Stimulated activated naive CD8-positive, alpha-beta T cell treated with anti-CD3 and anti-CD28 coated beads, Interleukin-15, Interleukin-2, amounts not matched to agents 100 U/mL and 50 U/mL, for 24 hours (primary cell): ENCODE data around the gene GNA14.
"Not testable (repeated sequence)": the region's sequence is repeated elsewhere in the genome, so short reads cannot be mapped to it uniquely, and the experiment has no call there.

Experiments
- ATAC-seq: fragments of 150-1000 bp; cut with Tn5 transposase; one replicate; pipeline ENCODE4 v1.10.0; 2021
- DNase-seq: peaks from one replicate; pipeline ENCODE4 v3.0.0; 2021

The GNA14 gene

GRCh38 chr9:77648234-77649108 is at the start of gene GNA14:
GNA14 (minus strand) TSS chr9:77648322; CDS start chr9:77647793, 529 bp downstream.
- ATAC-seq (no peak), DNase-seq (peak; percentile 14)

- no peak for ATAC-seq
- DNase-seq: no peak
Observed at GRCh38 chr9:77697238-77697984, 49.3 kb upstream of the GNA14 start.

DNA sequence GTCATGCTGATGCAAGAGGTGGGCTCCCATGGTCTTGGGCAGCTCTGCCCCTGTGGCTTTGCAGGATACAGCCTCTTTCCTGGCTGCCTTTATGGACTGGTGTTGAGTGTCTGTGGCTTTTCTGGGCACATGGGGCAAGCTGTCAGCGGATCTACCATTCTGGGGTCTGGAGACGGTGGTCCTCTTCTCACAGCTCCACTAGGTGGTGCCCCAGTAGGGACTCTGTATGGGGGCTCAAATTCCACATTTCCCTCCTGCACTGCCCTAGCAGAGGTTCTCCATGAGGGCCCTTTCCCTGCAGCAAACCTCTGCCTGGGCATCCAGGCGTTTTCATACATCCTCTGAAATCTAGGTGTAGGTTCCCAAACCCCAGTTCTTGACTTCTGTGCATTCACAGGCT is 42.6 kb upstream of the GNA14 start:
- DNase-seq, ATAC-seq: not testable (repeated sequence)

GRCh38 chr9:77690119-77690518 is 42.0 kb upstream of the GNA14 start:
- not testable (repeated sequence) for DNase-seq, ATAC-seq

DNA sequence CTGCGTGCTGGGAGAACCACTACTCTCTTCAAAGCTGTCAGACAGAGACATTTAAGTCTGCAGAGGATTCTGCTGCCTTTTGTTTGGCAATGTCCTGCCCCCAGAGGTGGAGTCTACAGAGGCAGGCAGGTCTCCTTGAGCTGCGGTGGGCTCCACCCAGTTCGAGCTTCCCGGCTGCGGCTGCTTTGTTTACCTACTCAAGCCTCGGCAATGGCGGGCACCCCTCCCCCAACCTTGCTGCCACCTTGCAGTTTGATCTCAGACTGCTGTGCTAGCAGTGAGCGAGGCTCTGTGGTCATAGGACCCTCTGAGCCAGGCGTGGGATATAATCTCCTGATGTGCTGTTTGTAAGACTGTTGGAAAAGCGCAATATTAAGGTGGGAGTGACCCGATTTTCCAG is 39.6 kb upstream of the GNA14 start:
- not testable (repeated sequence) for ATAC-seq, DNase-seq

DNA sequence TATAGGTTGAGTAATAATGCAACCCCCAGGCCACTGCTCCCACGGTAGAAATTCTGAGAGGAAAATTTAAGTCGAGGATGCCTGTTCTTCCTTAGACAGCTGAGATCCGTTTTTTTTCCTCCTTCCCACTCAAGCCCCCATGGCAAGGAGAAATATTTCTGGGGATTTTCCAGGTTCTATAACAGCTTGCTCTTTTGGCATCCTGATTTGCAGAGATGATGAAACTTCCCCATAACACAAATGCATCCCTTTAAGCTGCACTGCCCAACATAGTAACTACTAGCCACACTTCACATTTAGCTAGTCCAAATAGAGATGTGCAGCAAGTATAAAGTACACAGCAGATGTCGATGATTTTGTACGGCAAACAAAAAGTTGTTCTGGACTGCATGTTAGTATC is 32.5 kb upstream of the GNA14 start:
- DNase-seq (no peak), ATAC-seq (no peak)

GRCh38 chr9:77679661-77680368 is 31.7 kb upstream of the GNA14 start:
- no peak for DNase-seq
- no peak for ATAC-seq

DNA sequence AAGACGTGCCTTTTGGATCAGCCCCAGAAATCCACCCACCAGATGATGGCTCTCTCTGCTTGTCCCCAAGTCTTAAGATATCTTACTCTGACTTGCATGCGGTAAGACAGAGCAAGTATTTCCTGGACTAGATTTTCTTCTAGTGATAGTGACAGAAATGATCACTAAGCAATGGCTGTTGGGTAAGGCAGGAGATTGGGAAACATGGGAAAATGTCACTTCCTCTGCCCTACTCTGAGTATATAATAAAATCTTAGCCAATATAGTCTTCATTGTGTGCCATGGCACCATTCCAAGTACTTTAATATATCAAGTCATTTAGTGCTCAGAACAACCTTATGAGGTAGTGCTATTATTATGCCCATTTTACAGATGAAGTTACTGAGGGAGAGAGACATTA is 31.0 kb upstream of the GNA14 start:
- no peak for ATAC-seq
- DNase-seq: no peak

GRCh38 chr9:77677957-77678535 is 29.9 kb upstream of the GNA14 start:
- DNase-seq: no peak
- no peak for ATAC-seq

- DNase-seq (no peak), ATAC-seq (no peak)
Observed at GRCh38 chr9:77677397-77677796, 29.3 kb upstream of the GNA14 start.

- DNase-seq: no peak
- ATAC-seq: no peak
Observed at GRCh38 chr9:77673941-77674791, 26.0 kb upstream of the GNA14 start.

- ATAC-seq: no peak
- no peak for DNase-seq
Observed at GRCh38 chr9:77672183-77672582, 24.1 kb upstream of the GNA14 start.

- no peak for DNase-seq
- ATAC-seq: no peak
Observed at GRCh38 chr9:77667151-77667550, 19.0 kb upstream of the GNA14 start.

DNA sequence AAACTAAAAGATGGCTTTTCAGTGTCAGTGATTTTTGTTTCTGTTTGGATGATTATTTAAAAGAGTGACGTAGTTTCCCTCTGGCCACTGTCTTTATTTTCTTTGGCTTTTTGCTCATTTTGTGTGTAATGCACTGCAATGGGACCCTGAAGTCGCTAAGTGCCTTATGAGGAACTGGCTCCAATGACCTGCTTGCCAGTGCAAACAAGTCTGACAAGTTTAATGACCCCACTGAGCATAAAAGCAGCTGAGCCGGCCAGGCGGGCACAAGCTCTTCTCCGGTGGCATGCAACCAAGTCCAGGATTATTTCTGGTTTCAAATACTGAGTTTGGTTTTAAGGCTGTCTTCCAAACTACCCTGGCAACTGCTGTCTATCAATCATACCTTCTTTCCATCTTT is 15.6 kb upstream of the GNA14 start:
- ATAC-seq (no peak), DNase-seq (no peak)

DNA sequence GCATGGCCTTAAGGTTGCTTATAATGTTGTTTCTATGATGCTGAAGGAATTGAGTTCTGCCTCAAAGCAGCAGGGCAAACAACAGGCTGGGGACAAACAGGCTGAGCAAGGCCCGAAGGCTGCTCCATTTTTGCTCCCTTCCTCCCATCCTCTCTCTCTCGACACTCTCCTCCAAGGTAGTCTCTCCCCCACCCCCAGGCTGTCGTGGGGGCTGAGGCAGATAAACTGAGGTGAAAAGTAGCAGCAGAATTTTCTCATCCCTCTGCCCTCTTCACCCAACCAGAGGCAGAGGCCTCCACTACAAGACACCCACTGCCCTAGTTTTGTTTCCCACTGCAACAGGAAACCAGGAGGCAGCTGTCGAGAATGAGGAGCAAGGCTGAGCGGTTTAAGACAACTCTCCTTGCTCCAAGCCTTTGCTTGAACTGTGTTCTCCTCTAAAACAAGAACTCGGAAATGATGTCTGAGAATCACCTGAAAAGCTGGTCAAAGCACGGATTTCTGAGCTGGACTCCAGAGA is 13.5 kb upstream of the GNA14 start:
- DNase-seq (no peak), ATAC-seq (no peak)

- ATAC-seq (no peak), DNase-seq (no peak)
Observed at GRCh38 chr9:77659926-77660325, 11.8 kb upstream of the GNA14 start.

- no peak for DNase-seq
- no peak for ATAC-seq
Observed at GRCh38 chr9:77651203-77651602, 3.1 kb upstream of the GNA14 start.

DNA sequence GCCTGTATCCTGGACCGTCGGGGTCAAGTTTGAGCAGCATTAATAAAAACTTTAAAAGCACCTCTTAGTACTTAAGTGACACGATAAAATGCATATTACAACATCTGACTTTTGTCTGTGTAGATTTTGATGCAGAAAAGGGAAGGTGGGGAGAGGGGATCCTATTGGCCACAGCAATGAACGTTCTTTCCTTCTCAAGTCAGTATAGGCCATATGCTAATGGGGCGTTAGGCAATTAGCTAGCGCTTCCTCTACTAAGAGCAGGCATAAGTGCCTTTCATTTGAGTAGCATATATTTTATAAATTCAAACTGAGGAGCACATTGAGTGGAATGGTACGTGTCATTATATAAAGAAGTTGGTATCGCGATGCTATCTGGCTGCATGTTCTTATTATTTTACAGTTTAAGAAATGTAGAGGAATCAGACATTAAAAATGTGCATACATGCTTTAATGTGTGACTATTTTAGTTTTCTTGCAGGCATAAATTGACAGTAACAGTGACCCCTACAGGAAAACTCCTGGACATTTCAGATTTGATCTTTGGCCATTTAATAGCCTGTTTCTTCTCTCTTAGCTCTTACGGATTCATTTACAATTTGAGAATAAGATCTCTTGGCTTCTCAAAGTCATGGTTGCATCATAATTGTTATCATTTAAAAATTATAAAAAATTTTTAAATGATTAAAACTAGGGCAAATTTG is 1.1 kb upstream of the GNA14 start:
- ATAC-seq: no peak
- no peak for DNase-seq

DNA sequence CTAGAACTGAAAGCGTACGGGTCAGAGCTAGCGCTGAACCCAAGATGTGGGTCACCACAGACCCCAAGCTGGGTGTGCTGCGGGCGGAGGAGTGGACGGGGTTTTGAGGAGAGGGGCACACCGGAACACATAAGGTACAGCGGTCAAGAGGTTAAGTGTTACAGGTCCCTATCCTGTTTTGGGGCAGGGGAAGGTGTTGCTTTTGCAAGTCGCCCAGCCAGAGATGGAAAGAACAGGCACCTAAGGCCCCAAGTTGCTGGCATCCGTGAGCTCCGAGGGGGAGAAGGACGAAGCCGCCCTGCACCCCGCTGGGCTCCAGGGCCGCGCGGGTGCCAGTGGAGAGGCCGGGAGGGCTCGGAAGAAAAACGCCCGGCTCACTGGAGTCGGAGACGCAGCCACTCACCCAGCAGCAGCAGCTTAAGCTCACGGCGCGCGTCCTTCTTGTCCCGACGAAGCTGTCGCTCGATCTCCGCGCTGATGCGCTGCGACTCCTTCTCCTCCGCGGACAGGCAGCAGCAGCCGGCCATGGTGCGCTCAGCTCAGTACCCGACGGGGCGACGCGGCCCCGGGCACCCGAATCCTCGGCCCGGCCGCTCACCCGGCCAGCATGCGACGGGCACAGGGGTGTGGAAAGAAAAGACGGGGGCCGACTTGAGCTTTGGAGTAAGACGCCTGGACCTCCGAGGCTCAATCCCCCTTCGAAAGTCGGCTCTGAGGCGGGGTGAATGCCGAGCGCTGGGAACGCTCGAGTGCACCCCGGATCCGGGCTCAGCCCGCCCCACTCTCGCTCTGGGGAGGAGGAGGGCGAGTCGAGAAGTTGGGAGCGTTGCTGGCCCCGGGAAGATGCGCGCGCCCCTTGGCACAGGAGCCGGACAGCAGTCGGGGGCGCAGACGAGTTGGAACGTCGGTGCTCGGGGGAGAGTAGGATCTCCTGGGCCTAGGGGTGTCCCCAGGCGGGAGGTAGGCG is 572 bp downstream of the GNA14 start:
- ATAC-seq (no peak), DNase-seq (no peak)
